HG03139 (cell line): ENCODE measurements around the gene RPS18.

Experiments
- ATAC-seq: cut with Tn5 transposase; IDR thresholded peaks from one replicate; pipeline ENCODE4 v1.9.1; 2021; ENCODE audit not compliant: unreplicated experiment

The RPS18 gene

GRCh38 chr6:33314515-33314942 lies 42.7 kb downstream of the RPS18 start:
- ATAC-seq: no peak

DNA sequence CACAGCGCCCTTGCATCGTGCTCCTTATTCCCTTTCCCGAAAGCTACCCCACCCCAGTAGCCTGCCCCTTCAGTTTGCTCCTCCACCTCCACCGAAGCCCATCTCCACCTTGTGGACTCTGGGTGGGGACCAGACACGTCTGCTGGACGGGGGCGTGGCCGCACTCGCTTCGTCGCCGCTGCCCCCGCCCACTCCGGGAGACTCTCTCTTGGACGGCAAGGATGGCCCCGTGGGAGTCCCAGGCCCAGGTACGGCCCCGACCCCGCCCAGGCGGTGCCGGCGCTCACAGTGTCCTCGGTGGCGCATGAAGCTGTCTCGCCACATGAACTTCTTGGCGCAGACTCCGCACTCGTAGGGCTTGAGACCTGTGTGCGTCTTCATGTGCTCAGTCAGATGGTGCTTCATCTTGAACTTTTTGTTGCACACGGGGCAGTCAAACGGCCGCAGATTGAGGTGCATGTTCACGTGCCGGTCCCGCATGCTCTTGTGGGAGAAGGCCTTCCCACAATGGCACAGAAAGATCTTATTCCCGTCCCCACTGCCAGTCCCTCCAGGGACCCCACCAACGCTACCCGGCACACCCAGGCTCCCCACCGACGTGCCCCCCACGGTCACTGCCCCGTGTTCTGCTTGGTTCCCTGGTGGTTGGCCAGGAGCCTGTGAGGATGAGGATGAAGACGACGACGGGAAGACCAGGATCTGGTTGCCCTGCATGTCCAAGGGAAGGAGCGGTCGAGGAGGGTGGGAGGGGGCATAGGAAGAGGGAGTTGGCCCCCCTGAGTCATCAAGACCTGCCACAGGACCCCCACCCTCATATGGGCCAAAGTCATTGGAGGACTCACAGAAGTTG lies 43.3 kb downstream of the RPS18 start:
- ATAC-seq: no peak

GRCh38 chr6:33315793-33316602 lies 44.1 kb downstream of the RPS18 start:
- ATAC-seq: no peak

GRCh38 chr6:33316603-33317418 lies 44.9 kb downstream of the RPS18 start:
- ATAC-seq: no peak

DNA sequence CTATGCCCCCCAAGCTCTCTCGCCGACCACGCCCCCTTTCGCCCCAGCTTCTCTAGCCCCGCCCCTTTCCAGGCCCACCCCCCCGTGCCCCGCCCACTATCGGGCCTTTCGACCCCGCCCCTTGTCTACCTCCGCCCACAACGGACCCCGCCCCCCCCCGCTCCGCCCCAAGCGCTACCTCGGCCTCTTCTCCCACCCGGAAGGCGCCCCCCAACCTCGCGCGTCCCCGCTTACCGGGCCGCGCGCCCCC lies 45.5 kb downstream of the RPS18 start:
- ATAC-seq: no peak

GRCh38 chr6:33317669-33318425 lies 46.0 kb downstream of the RPS18 start, which contains the start of gene ZBTB22:
Gene ZBTB22 (minus strand): TSS chr6:33317744. CDS start chr6:33316916, 828 bp downstream.
- ATAC-seq: peak; percentile 43

GRCh38 chr6:33318426-33319073 lies 46.7 kb downstream of the RPS18 start:
- no peak for ATAC-seq

GRCh38 chr6:33319939-33320314 lies 48.1 kb downstream of the RPS18 start:
- ATAC-seq: no peak

GRCh38 chr6:33320315-33321181 lies 48.7 kb downstream of the RPS18 start:
- no peak for ATAC-seq

- ATAC-seq: no peak
These were observed 49.4 kb downstream of the RPS18 start for GRCh38 chr6:33321227-33321626.

DNA sequence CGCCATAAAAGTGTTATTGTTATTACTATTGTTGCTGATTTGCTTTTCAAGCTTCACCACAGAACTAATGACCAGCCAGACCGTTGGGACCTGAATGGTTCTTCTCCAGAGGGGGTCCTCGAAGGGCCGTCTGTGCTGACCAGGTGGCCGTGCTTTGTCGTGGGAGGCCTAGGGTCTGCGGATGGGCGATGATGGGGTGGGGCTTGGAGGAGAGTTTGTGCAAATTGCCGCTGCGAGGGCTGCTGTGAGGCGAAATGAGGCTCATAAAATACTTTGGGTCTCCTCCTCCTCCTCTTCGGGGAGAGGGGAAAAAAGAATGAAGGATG lies 51.7 kb downstream of the RPS18 start:
- ATAC-seq: no peak

DNA sequence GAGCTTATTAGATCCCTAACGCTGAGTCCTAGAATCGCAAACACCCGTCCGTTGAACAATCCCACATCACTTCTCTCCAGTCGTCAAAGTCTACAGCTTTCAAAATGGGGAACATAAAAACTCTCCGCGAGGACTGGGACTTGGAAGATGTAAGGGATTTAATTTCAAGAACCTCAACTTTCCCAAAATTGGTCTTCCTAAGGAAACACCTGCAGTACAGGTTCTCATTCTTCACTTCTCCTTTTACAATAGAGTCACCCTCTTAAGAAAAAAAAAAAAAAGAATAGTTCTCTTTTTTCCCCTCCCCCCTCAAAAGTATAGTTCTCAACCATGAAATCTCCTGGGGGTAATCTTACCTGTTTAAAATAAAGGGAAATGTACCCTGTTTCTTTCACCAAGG lies 52.2 kb downstream of the RPS18 start:
- ATAC-seq: no peak
